ENCODE data around the gene APH1B.
"Not testable (repeated sequence)": the region's sequence is repeated elsewhere in the genome, so short reads cannot be mapped to it uniquely, and the experiment has no call there.

Gene APH1B

GRCh38 chr15:63332367-63333124 is 55.1 kb downstream of the APH1B start:
- DNase-seq = no peak

- no peak for DNase-seq
Observed at GRCh38 chr15:63334821-63335220, 57.4 kb downstream of the APH1B start.

- no peak for DNase-seq
Observed at GRCh38 chr15:63335543-63336240, 58.3 kb downstream of the APH1B start.

GRCh38 chr15:63337046-63337445 is 59.6 kb downstream of the APH1B start:
- no peak for DNase-seq

GRCh38 chr15:63338170-63338569 is 60.8 kb downstream of the APH1B start:
- no peak for DNase-seq

- no peak for DNase-seq
Observed at GRCh38 chr15:63339006-63339766, 61.8 kb downstream of the APH1B start.

GRCh38 chr15:63339836-63340235 is 62.4 kb downstream of the APH1B start:
- DNase-seq = no peak

GRCh38 chr15:63340353-63340752 is 62.9 kb downstream of the APH1B start:
- DNase-seq = no peak

- no peak for DNase-seq
Observed at GRCh38 chr15:63340878-63341277, 63.5 kb downstream of the APH1B start.

- no peak for DNase-seq
Observed at GRCh38 chr15:63341898-63342297, 64.5 kb downstream of the APH1B start.

- not testable (repeated sequence) for DNase-seq
Observed at GRCh38 chr15:63342996-63343562, 65.7 kb downstream of the APH1B start.

- DNase-seq = no peak
Observed at GRCh38 chr15:63344731-63345390, 67.5 kb downstream of the APH1B start.

- no peak for DNase-seq
Observed at GRCh38 chr15:63345391-63345752, 68.0 kb downstream of the APH1B start.

- no peak for DNase-seq
Observed at GRCh38 chr15:63347074-63347857, 69.9 kb downstream of the APH1B start.

- DNase-seq = no peak
Observed at GRCh38 chr15:63348392-63348791, 71.0 kb downstream of the APH1B start.

GRCh38 chr15:63349156-63349555 is 71.8 kb downstream of the APH1B start:
- DNase-seq = no peak

GRCh38 chr15:63349621-63350020 is 72.2 kb downstream of the APH1B start:
- DNase-seq = no peak

GRCh38 chr15:63350178-63350621 is 72.8 kb downstream of the APH1B start:
- DNase-seq = no peak

- no peak for DNase-seq
Observed at GRCh38 chr15:63351170-63351569, 73.8 kb downstream of the APH1B start.

GRCh38 chr15:63352808-63353207 is 75.4 kb downstream of the APH1B start:
- no peak for DNase-seq

GRCh38 chr15:63353261-63353660 is 75.9 kb downstream of the APH1B start:
- DNase-seq = no peak

GRCh38 chr15:63353887-63354286 is 76.5 kb downstream of the APH1B start:
- no peak for DNase-seq

Measured in stimulated activated CD4-positive, alpha-beta T cell treated with anti-CD3 and anti-CD28 coated beads, Interleukin-4, amount 100 ng/mL, for 4 hours (primary cell).